DOHH2 (cell line): ENCODE data around the gene FKBP5.

Source experiments
- H3F3A ChIP-seq: fragments of 200-600 bp; sonication (generic), shearing (Covaris generic); 2 replicates; pipeline ENCODE4 v1.6.0; 2016; ENCODE audit warnings: antibody characterized with exemption, mild to moderate bottlenecking; ENCODE audit not compliant: control insufficient read depth, insufficient read depth
- H3K27ac ChIP-seq: fragments of 200-600 bp; sonication (generic); 2 replicates; pipeline ENCODE4 v1.5.1; 2014; ENCODE audit warnings: low read depth, mild to moderate bottlenecking, low read length, moderate library complexity
- H3K27me3 ChIP-seq: fragments of 200-600 bp; sonication (generic); 2 replicates; pipeline ENCODE4 v1.6.1; 2014; ENCODE audit warnings: mild to moderate bottlenecking, low read length, mixed read lengths; ENCODE audit not compliant: control insufficient read depth
- H3K36me3 ChIP-seq: fragments of 200-600 bp; sonication (generic); 2 replicates; pipeline ENCODE4 v1.6.1; 2014; ENCODE audit warnings: mild to moderate bottlenecking, low read length, moderate library complexity, mixed read lengths; ENCODE audit not compliant: control insufficient read depth
- H3K4me1 ChIP-seq: fragments of 200-600 bp; sonication (generic); 2 replicates; pipeline ENCODE4 v1.6.1; 2014; ENCODE audit warnings: mild to moderate bottlenecking, low read length, mixed read lengths; ENCODE audit not compliant: control insufficient read depth
- H3K4me2 ChIP-seq: fragments of 200-600 bp; sonication (generic); 2 replicates; pipeline ENCODE4 v1.6.0; 2014; ENCODE audit warnings: mild to moderate bottlenecking, low read length, moderate library complexity
- H3K4me3 ChIP-seq: fragments of 200-600 bp; sonication (generic); 2 replicates; pipeline ENCODE4 v1.5.1; 2014; ENCODE audit warnings: mild to moderate bottlenecking, low read length, mixed read lengths
- H3K79me2 ChIP-seq: fragments of 200-600 bp; sonication (generic); 2 replicates; pipeline ENCODE4 v1.6.1; 2014; ENCODE audit warnings: mild to moderate bottlenecking, low read length, mixed read lengths; ENCODE audit not compliant: control insufficient read depth
- H3K9me2 ChIP-seq: fragments of 200-600 bp; sonication (generic); replicated peaks from 2 replicates; pipeline ENCODE4 v1.6.1; 2014; ENCODE audit warnings: mild to moderate bottlenecking, low read length, mixed read lengths; ENCODE audit not compliant: control insufficient read depth
- H3K9me3 ChIP-seq: fragments of 200-600 bp; sonication (generic); 2 replicates; pipeline ENCODE4 v1.6.1; 2014; ENCODE audit warnings: antibody characterized with exemption, low read length, mixed read lengths; ENCODE audit not compliant: control insufficient read depth, insufficient read depth
- H4K20me1 ChIP-seq: fragments of 200-600 bp; sonication (generic); 2 replicates; pipeline ENCODE4 v1.6.0; 2014; ENCODE audit warnings: low read depth, mild to moderate bottlenecking, antibody characterized with exemption, low read length, moderate library complexity; ENCODE audit not compliant: control insufficient read depth, insufficient read depth
- CTCF ChIP-seq: fragments of 200-600 bp; sonication (generic); IDR thresholded peaks from one replicate; pipeline ENCODE4 v1.5.1; 2014; ENCODE audit warnings: antibody characterized with exemption, mild to moderate bottlenecking, low read depth, low read length; ENCODE audit not compliant: poor library complexity, severe bottlenecking
- EZH2phosphoT487 ChIP-seq: fragments of 200-600 bp; sonication (generic); IDR thresholded peaks from 2 replicates; pipeline ENCODE4 v1.6.1; 2017; ENCODE audit warnings: borderline replicate concordance, mild to moderate bottlenecking, antibody characterized with exemption, low read length, moderate library complexity, mixed read lengths

Gene FKBP5

GRCh38 chr6:35731736-35732532 is 43.2 kb upstream of the FKBP5 start:
- Histone ChIP-seq H3K9me2 (no peaks in the 10 kb centered on the region), H3K4me1 (peaks cover 61% of the 10 kb centered on the region), H3K79me2 (no peaks in the 10 kb centered on the region), H3K9me3 (no peaks in the 10 kb centered on the region), H3K4me3 (peak overlapping the region; percentile 75), H3K27me3 (no peaks in the 10 kb centered on the region), H4K20me1 (no peaks in the 10 kb centered on the region), H3K36me3 (no peaks in the 10 kb centered on the region), H3K27ac (peak overlapping the region; percentile 87), H3F3A (peaks cover 25% of the 10 kb centered on the region), H3K4me2 (peak overlapping the region; percentile 73)
- TF ChIP-seq CTCF = peak; percentile 38
- no peak for TF ChIP-seq EZH2phosphoT487

GRCh38 chr6:35731414-35731735 is 42.7 kb upstream of the FKBP5 start:
- Histone ChIP-seq H3K9me3 (no peaks in the 10 kb centered on the region), H3K27ac (peak overlapping the region; percentile 87), H3K36me3 (no peaks in the 10 kb centered on the region), H3K27me3 (no peaks in the 10 kb centered on the region), H4K20me1 (no peaks in the 10 kb centered on the region), H3K4me3 (peak overlapping the region; percentile 75), H3K4me1 (peaks cover 66% of the 10 kb centered on the region), H3F3A (peaks cover 28% of the 10 kb centered on the region), H3K9me2 (no peaks in the 10 kb centered on the region), H3K79me2 (no peaks in the 10 kb centered on the region), H3K4me2 (peak overlapping the region; percentile 73)
- TF ChIP-seq CTCF (no peak), EZH2phosphoT487 (no peak)

- peak overlapping the region; percentile 75 for H3K4me3 ChIP-seq
Measured at GRCh38 chr6:35730745-35731413, 42.2 kb upstream of the FKBP5 start.

More at GRCh38 chr6:35730745-35731413, 42.2 kb upstream of the FKBP5 start:
- TF ChIP-seq CTCF (no peak), EZH2phosphoT487 (no peak)
- Histone ChIP-seq H4K20me1 (no peaks in the 10 kb centered on the region), H3K27ac (peak overlapping the region; percentile 87), H3K27me3 (no peaks in the 10 kb centered on the region), H3F3A (peaks cover 28% of the 10 kb centered on the region), H3K4me2 (peak overlapping the region; percentile 73), H3K79me2 (no peaks in the 10 kb centered on the region), H3K36me3 (no peaks in the 10 kb centered on the region), H3K4me1 (peaks cover 67% of the 10 kb centered on the region), H3K9me3 (no peaks in the 10 kb centered on the region), H3K9me2 (no peaks in the 10 kb centered on the region)
